Ovary (tissue), 9 donors: Measurements from ENCODE around the gene UBR4. TPM values are rescaled to one million over a fixed set of nuclear protein-coding genes. Genes with fewer than 3 reads are reported as not detected.

ENCODE experiments used
- DNase-seq, 5 donors: peaks; one replicate each; pipeline ENCODE4 v3.0.0-alpha.2; 2019 to 2020
- H3K27ac ChIP-seq, 2 donors: fragments of 200-600 bp; one replicate each; pipeline versions ENCODE4 v1.5.1 to v1.8.0; 2019 to 2022
- H3K27me3 ChIP-seq: fragments of 200-600 bp; one replicate; pipeline ENCODE4 v1.8.0; 2022
- H3K36me3 ChIP-seq: fragments of 200-600 bp; sonication (generic); one replicate; pipeline ENCODE4 v1.5.1; 2019
- H3K4me1 ChIP-seq: one replicate; pipeline ENCODE4 v1.8.1; 2013; ENCODE audit warnings: mild to moderate bottlenecking, moderate library complexity; ENCODE audit not compliant: insufficient read depth
- H3K4me3 ChIP-seq: fragments of 200-600 bp; sonication (generic); one replicate; pipeline ENCODE4 v1.5.1; 2017
- H3K9me3 ChIP-seq, 2 donors: fragments of 200-600 bp in 1 of 2; sonication (generic) in 1 of 2; one replicate each; pipeline versions ENCODE4 v1.5.1 to v1.8.1; 2013 to 2019; ENCODE audit warnings: mild to moderate bottlenecking in 1 of 2, moderate library complexity in 1 of 2
- EP300 ChIP-seq: sonication (generic); formaldehyde crosslinking; IDR thresholded peaks from one replicate; pipeline ENCODE4 v1.6.1; 2017; ENCODE audit warnings: antibody characterized with exemption
- POLR2A ChIP-seq: fragments of 450-650 bp; IDR thresholded peaks from one replicate; pipeline ENCODE4 v1.6.1; 2017; ENCODE audit warnings: antibody characterized with exemption, mild to moderate bottlenecking, moderate library complexity
- WGBS, 3 donors: extraction: QIAGEN DNeasy Blood & Tissue Kit in 1 of 3; methylation state at CpG; one replicate each; pipeline versions ENCODE4 v1.1.5 to v1.1.7; 2013 to 2017; 5-methylcytosine and 5-hydroxymethylcytosine counted together
- intact Hi-C, 4 donors: fragments of 100-400 bp; cut with DNase I; formaldehyde crosslinking; loops; one replicate each; pipeline versions ENCODE4 v1.11.0 to v1.15.1; 2022 to 2023
- polyA plus RNA-seq, 2 donors: library from polyadenylated mRNA; stranded (reverse); fragments of 200-250 nt in 1 of 2; fragments of 350-450 nt in 1 of 2; fragmentation: Illumina TruSeq in 1 of 2; extraction: RNeasy Lipid Tissue Mini Kit (QIAGEN cat#74804) in 1 of 2; gene quantifications; one replicate each; pipeline ENCODE4 v1.2.3, GENCODE V29; 2013 to 2014
- total RNA-seq, 7 donors: library from RNA; depleted of rRNA in 2 of 7; stranded (reverse); fragments of >200 nt in 2 of 7; fragmentation: NEBNext Ultra II Directional in 3 of 7; extraction: Animal tissue kit (Norgen Biotek cat#: 25700) in 3 of 7; gene quantifications; one replicate each; pipeline versions ENCODE4 v1.1.0 to v1.2.4, GENCODE V29; 2016 to 2023
- TF ChIP-seq, protein P1 (sequence below), 3 donors: fragments of 450-650 bp in 2 of 3; fragments of 200-600 bp in 1 of 3; IDR thresholded peaks; one replicate each; pipeline versions ENCODE4 v1.5.1 to v1.8.0; 2016 to 2022; ENCODE audit warnings: antibody characterized with exemption in 3 of 3, mild to moderate bottlenecking in 1 of 3
- donor health status: DM: no; HTN: no; CAD: no; lungs with moderate emphysema.
- donor health status: DM: no; HTN: no; CAD: no.
- donor health status: Bipolar disorder and iron deficiency.
- donor health status: DM: yes; HTN: yes; CAD: no.
- donor health status: DM: no; HTN: no; CAD: no.
- donor health status: DM: yes; HTN: yes; CAD: no.

UBR4 gene
- total and polyA plus RNA-seq, 9 donors: 78.7 to 139 (median 118) TPM

DNA sequence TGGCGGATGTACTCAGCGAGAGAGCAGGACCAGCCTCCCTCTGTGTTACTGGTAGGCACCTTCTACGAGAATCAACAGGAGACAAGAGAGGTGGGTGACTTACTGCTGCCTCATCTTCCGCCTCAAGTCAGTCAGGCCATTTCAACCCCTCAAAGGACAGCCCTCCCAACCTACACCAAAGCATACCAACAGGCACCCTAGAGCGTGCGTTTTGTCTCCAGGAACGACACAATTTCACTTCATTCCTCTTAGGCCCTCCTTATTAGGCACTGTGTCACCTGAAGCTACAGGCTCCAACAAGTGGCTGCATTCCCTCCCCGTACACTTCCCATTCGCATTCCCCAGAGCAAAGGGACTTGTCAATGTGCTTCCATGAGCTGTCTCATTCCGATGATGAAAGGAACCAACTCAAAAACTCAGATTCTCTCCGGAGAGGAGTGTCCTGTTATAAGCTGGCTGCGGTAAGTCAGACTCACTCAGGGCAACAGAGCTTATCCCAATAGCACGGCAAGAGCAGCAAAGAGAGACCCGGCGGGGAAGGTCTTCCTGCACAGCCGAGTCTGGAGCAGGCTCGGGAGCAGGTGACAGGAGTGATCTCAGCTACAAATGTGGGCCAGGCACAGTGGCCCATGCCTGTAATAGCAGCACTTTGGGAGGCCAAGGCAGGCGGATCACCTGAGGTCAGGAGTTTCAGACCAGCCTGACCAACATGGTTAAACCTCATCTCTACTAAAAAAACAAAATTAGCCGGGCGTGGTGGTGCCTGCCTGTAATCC lies 133.0 kb downstream of the UBR4 start:
- WGBS, 3 donors: 87 to 94% (median 89%) methylated on average over 20 of the region's 20 CpGs
- Histone ChIP-seq H3K4me1 (no peaks in the 10 kb centered on the region), H3K36me3 (no peaks in the 10 kb centered on the region), H3K4me3 (no peak overlapping the region), H3K27me3 (no peaks in the 10 kb centered on the region), H3K27ac (no peak overlapping the region), H3K9me3 (no peaks in the 10 kb centered on the region)
- TF ChIP-seq EP300: no peak
- TF ChIP-seq, protein P1, sequence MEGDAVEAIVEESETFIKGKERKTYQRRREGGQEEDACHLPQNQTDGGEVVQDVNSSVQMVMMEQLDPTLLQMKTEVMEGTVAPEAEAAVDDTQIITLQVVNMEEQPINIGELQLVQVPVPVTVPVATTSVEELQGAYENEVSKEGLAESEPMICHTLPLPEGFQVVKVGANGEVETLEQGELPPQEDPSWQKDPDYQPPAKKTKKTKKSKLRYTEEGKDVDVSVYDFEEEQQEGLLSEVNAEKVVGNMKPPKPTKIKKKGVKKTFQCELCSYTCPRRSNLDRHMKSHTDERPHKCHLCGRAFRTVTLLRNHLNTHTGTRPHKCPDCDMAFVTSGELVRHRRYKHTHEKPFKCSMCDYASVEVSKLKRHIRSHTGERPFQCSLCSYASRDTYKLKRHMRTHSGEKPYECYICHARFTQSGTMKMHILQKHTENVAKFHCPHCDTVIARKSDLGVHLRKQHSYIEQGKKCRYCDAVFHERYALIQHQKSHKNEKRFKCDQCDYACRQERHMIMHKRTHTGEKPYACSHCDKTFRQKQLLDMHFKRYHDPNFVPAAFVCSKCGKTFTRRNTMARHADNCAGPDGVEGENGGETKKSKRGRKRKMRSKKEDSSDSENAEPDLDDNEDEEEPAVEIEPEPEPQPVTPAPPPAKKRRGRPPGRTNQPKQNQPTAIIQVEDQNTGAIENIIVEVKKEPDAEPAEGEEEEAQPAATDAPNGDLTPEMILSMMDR (IDR thresholded peaks at IDR 0.05): no peak
- no peak for TF ChIP-seq POLR2A
- DNase-seq: no peak
- intact Hi-C loops: no loop called here

DNA sequence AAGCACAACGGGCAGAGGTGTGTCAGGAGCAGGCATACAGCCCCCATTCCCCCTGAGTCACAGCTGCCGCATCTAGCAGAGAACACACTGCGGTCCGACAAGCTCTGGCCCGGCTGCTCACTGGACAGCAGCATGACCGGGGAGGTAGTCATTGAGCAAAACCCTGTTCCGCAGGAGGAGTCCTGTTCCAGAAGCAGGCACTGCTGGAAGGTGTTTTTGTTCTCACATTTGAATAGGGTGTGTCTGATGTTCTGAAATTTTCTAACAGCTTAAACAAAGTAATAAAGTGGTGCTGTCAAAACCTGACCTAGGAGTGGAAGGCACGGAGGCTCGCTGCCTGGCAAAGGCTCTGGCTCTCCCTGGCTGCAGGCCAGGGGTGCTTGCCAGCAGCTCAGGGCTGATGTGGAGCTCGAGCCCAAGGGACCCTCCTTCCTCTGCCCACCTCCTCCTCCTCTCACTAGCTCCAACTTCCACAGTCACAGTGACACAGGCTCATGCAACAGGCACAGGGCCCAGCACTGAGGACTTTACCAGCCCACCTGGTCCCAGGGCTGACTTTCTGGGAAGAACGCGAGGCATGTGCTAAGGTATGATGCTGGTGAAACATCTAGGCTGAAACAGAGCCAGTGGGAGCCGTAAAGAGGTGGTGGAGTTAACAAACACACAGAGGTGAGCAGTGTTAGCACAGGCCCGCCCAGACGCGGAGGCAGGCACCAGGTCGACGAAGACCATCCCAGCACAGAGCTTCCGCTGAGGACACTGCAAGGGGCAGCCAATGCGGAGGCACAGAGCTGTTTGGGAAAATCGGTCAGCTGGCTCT lies 135.0 kb downstream of the UBR4 start:
- no peaks in the 10 kb centered on the region for H3K9me3 ChIP-seq
- no peaks in the 10 kb centered on the region for H3K36me3 ChIP-seq
- H3K27me3 ChIP-seq: no peaks in the 10 kb centered on the region
- intact Hi-C loops: no loop called here
- no peak overlapping the region for H3K27ac ChIP-seq
- DNase-seq: no peak
- H3K4me3 ChIP-seq: no peak overlapping the region
- WGBS, 3 donors: 66 to 71% (median 70%) methylated on average over 21 of the region's 21 CpGs
- TF ChIP-seq POLR2A (no peak), EP300 (no peak)
- TF ChIP-seq, protein P1 (IDR thresholded peaks at IDR 0.05): no peak
- no peaks in the 10 kb centered on the region for H3K4me1 ChIP-seq

DNA sequence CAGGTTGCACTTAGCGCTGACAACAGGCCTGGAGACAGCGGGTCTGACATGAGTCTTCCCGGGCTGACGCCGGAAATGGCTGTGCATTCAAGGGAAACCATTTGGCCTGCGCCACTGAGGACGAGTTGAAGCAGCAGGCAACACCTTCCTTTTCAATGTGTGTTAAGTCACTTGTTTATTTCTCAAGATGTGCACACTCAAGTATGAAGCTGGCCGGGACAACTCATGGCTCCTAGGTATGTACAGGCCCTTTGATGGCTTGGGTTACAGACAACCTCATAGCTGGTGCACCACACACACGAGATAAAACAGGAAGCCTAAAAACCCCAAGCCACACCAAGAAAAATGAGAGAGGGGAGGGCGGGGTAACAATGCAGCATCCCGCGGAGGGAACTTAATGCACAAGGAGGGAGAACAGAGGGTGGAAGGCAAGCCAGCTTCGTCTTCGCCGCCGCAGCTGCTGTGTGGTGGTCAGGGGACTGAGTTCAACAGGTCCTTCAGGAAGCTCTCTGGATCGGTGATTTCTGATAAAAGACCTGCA lies 135.6 kb downstream of the UBR4 start:
- H3K27ac ChIP-seq: no peak overlapping the region
- no peaks in the 10 kb centered on the region for H3K9me3 ChIP-seq
- 82 to 86% (median 86%) methylated on average over 17 of the region's 17 CpGs for WGBS, 3 donors
- TF ChIP-seq POLR2A: no peak
- TF ChIP-seq EP300: no peak
- TF ChIP-seq, protein P1 (IDR thresholded peaks at IDR 0.05): no peak
- intact Hi-C loops: no loop called here
- H3K4me1 ChIP-seq: no peaks in the 10 kb centered on the region
- H3K36me3 ChIP-seq: no peaks in the 10 kb centered on the region
- DNase-seq: no peak
- H3K4me3 ChIP-seq: no peak overlapping the region
- no peaks in the 10 kb centered on the region for H3K27me3 ChIP-seq

DNA sequence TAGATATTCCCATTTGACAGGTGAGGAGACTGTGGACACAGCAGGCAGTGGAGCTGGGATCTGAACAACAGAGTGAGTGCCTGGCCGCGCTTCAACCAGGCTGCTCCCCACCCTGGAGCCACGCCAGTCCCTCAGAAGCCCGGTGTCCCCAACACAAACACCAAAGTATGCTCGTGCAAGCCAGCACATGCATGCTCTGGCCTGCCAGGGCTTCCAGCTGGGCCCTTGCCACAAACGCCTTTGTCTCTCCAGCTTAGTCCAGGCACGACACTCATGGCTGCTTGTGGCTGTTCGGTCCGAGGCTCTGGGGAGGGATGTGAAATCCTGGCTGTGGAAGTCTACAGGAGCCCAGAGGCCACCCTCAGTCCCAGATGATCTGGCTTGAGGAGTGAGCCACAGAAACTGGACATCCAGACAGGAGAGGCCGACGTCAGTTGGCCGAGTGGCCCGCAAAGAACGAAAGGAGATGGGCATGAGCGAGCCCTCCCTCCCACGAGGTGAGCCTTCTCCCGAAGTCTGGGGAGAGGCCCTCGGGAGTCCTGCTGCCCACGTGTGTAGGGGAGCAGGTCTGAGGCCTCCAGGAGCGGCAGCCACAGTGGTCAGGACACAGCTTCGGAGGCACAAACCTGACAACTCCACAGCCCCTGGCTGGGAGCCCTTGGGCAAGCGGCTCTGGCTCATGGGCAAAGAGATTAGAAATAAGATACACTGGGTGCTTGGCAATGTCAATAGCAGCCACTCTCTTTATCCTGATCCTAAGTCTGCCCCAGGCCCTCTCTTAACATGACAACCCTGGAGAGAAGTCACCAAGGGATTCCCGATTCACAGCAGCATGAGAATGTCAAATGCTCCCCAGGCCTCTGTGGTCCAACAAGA lies 136.5 kb downstream of the UBR4 start:
- H3K27ac ChIP-seq: no peak overlapping the region
- DNase-seq: no peak
- H3K27me3 ChIP-seq: no peaks in the 10 kb centered on the region
- WGBS, 3 donors: 75 to 80% (median 76%) methylated on average over 23 of the region's 23 CpGs
- intact Hi-C loops: no loop called here
- no peaks in the 10 kb centered on the region for H3K9me3 ChIP-seq
- H3K4me3 ChIP-seq: no peak overlapping the region
- no peaks in the 10 kb centered on the region for H3K4me1 ChIP-seq
- no peak for TF ChIP-seq POLR2A
- TF ChIP-seq, protein P1 (IDR thresholded peaks at IDR 0.05): no peak
- TF ChIP-seq EP300: no peak
- H3K36me3 ChIP-seq: no peaks in the 10 kb centered on the region
